Hepatocyte (in vitro differentiated cells): Measurements from ENCODE around the gene SERGEF.

Experiments
- EZH2 ChIP-seq: fragments of 200-600 bp; sonication (generic); IDR thresholded peaks from 2 replicates; pipeline ENCODE4 v1.6.1; 2016; ENCODE audit warnings: antibody characterized with exemption, mild to moderate bottlenecking, borderline replicate concordance
- TF ChIP-seq, protein P1 (sequence below): fragments of 200-600 bp; sonication (generic); IDR thresholded peaks from 2 replicates; pipeline ENCODE4 v1.5.1; 2016; ENCODE audit warnings: antibody characterized with exemption, mild to moderate bottlenecking; ENCODE audit not compliant: poor library complexity

DNA sequence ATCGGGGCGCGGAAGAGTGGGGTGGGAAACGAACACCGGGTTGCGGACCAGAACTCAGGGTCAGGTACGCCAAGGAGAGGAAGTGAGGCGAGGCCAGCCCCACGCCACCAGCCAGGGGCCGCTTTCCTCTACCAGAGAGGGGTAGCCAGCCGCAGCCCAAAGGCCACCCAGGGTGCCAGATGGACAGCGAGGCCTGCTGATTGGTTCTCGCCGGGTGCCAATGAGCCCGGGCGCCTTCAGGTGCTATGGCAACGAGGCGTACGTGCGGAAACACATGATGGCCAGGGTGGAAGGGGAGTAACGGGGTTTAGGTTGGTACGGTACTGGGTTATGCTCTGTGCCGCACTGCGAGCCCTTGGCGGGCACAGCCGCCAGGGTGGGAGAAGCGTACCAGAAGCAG lies 128.9 kb downstream of the SERGEF start:
- TF ChIP-seq, protein P1, sequence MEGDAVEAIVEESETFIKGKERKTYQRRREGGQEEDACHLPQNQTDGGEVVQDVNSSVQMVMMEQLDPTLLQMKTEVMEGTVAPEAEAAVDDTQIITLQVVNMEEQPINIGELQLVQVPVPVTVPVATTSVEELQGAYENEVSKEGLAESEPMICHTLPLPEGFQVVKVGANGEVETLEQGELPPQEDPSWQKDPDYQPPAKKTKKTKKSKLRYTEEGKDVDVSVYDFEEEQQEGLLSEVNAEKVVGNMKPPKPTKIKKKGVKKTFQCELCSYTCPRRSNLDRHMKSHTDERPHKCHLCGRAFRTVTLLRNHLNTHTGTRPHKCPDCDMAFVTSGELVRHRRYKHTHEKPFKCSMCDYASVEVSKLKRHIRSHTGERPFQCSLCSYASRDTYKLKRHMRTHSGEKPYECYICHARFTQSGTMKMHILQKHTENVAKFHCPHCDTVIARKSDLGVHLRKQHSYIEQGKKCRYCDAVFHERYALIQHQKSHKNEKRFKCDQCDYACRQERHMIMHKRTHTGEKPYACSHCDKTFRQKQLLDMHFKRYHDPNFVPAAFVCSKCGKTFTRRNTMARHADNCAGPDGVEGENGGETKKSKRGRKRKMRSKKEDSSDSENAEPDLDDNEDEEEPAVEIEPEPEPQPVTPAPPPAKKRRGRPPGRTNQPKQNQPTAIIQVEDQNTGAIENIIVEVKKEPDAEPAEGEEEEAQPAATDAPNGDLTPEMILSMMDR = no peak
- TF ChIP-seq EZH2 = no peak
